CD4-positive, alpha-beta T cell treated with Interferon alpha-2 for 1 hour (primary cell): ENCODE data around the gene TPRG1L.

ENCODE experiments used
- DNase-seq, 2 donors: peaks; one replicate each; pipeline ENCODE4 v3.0.0-alpha.2; 2020 to 2022

Gene TPRG1L

GRCh38 chr1:3630161-3630611 is 5.4 kb downstream of the TPRG1L start:
- DNase-seq = no peak

- DNase-seq = no peak
Measured at GRCh38 chr1:3630914-3631313, 6.1 kb downstream of the TPRG1L start.

GRCh38 chr1:3631320-3632260 is 6.8 kb downstream of the TPRG1L start:
- no peak for DNase-seq

GRCh38 chr1:3632298-3632697 is 7.5 kb downstream of the TPRG1L start:
- DNase-seq = no peak

- DNase-seq = no peak
Measured at GRCh38 chr1:3632716-3633343, 8.0 kb downstream of the TPRG1L start.

- DNase-seq = no peak
Measured at GRCh38 chr1:3633344-3634058, 8.7 kb downstream of the TPRG1L start.

- DNase-seq = no peak
Measured at GRCh38 chr1:3634059-3634800, 9.4 kb downstream of the TPRG1L start.

- no peak for DNase-seq
Measured at GRCh38 chr1:3636080-3636479, 11.3 kb downstream of the TPRG1L start.

- DNase-seq = no peak
Measured at GRCh38 chr1:3636531-3636930, 11.7 kb downstream of the TPRG1L start.

- DNase-seq = no peak
Measured at GRCh38 chr1:3638027-3638426, 13.2 kb downstream of the TPRG1L start.

- no peak for DNase-seq
Measured at GRCh38 chr1:3638676-3639075, 13.9 kb downstream of the TPRG1L start.

- DNase-seq = no peak
Measured at GRCh38 chr1:3639397-3639911, 14.6 kb downstream of the TPRG1L start.

GRCh38 chr1:3640121-3640837 is 15.5 kb downstream of the TPRG1L start:
- no peak for DNase-seq

GRCh38 chr1:3641046-3641760 is 16.4 kb downstream of the TPRG1L start:
- DNase-seq = no peak

GRCh38 chr1:3641816-3642215 is 17.0 kb downstream of the TPRG1L start:
- no peak for DNase-seq

GRCh38 chr1:3642919-3643675 is 18.3 kb downstream of the TPRG1L start:
- no peak for DNase-seq

GRCh38 chr1:3644273-3644672 is 19.5 kb downstream of the TPRG1L start:
- DNase-seq = no peak

- DNase-seq = no peak
Measured at GRCh38 chr1:3645247-3645646, 20.4 kb downstream of the TPRG1L start.

- no peak for DNase-seq
Measured at GRCh38 chr1:3645666-3646355, 21.0 kb downstream of the TPRG1L start.

GRCh38 chr1:3646596-3646995 is 21.8 kb downstream of the TPRG1L start:
- DNase-seq = no peak
